GM08714 (cell line): ENCODE data around the gene BARX2.

ENCODE experiments used
- H3K4me3 ChIP-seq: fragments of 200-500 bp; sonication (Bioruptor generic); 2 replicates; pipeline ENCODE4 v1.5.1; 2014; ENCODE audit warnings: mild to moderate bottlenecking, low read length, inconsistent platforms
- ZNF274 ChIP-seq: IDR thresholded peaks from 2 replicates; pipeline ENCODE4 v1.6.1; 2012; ENCODE audit warnings: mild to moderate bottlenecking, low read depth, low read length

The BARX2 gene

GRCh38 chr11:129366737-129367597 is 8.7 kb upstream of the BARX2 start:
- no peak overlapping the region for H3K4me3 ChIP-seq
- TF ChIP-seq ZNF274, result no peak

GRCh38 chr11:129368889-129369672 is 6.6 kb upstream of the BARX2 start:
- TF ChIP-seq ZNF274, result no peak
- H3K4me3 ChIP-seq, result no peak overlapping the region

- H3K4me3 ChIP-seq, result no peak overlapping the region
- no peak for TF ChIP-seq ZNF274
These were observed 4.9 kb upstream of the BARX2 start for GRCh38 chr11:129370715-129371114.

- no peak for TF ChIP-seq ZNF274
- no peak overlapping the region for H3K4me3 ChIP-seq
These were observed 2.8 kb upstream of the BARX2 start for GRCh38 chr11:129372609-129373488.

- no peak overlapping the region for H3K4me3 ChIP-seq
These were observed 2.1 kb upstream of the BARX2 start for GRCh38 chr11:129373489-129373953.

GRCh38 chr11:129374081-129374992 is 1.3 kb upstream of the BARX2 start:
- H3K4me3 ChIP-seq, result no peak overlapping the region

More at GRCh38 chr11:129373489-129373953, 2.1 kb upstream of the BARX2 start:
- no peak for TF ChIP-seq ZNF274

GRCh38 chr11:129374993-129375750 is 476 bp upstream of the BARX2 start:
- no peak overlapping the region; the same call in 1 of the 2 replicates for H3K4me3 ChIP-seq
- TF ChIP-seq ZNF274, result no peak

More at GRCh38 chr11:129374081-129374992, 1.3 kb upstream of the BARX2 start:
- no peak for TF ChIP-seq ZNF274

GRCh38 chr11:129376658-129377341 is 1.2 kb downstream of the BARX2 start:
- H3K4me3 ChIP-seq, result no peak overlapping the region
- no peak for TF ChIP-seq ZNF274

GRCh38 chr11:129377739-129378138 is 2.1 kb downstream of the BARX2 start:
- no peak overlapping the region for H3K4me3 ChIP-seq
- TF ChIP-seq ZNF274, result no peak

- TF ChIP-seq ZNF274, result no peak
- no peak overlapping the region for H3K4me3 ChIP-seq
These were observed 4.8 kb downstream of the BARX2 start for GRCh38 chr11:129380413-129380812.

- no peak overlapping the region for H3K4me3 ChIP-seq
- no peak for TF ChIP-seq ZNF274
These were observed 6.9 kb downstream of the BARX2 start for GRCh38 chr11:129382583-129382982.

GRCh38 chr11:129383060-129383459 is 7.4 kb downstream of the BARX2 start:
- no peak for TF ChIP-seq ZNF274
- H3K4me3 ChIP-seq, result no peak overlapping the region
